Panc1 (cell line): ENCODE results near the gene PREP.

Experiments
- POLR2AphosphoS5 ChIP-seq: IDR thresholded peaks from 2 replicates; pipeline ENCODE4 v1.6.1; 2012; ENCODE audit warnings: mild to moderate bottlenecking, low read depth, low read length, moderate library complexity
- TCF7L2 ChIP-seq: IDR thresholded peaks from 2 replicates; pipeline ENCODE4 v1.6.1; 2011; ENCODE audit warnings: mild to moderate bottlenecking, low read depth, low read length, inconsistent platforms
- TF ChIP-seq, protein P1 (sequence below): fragments of 450-650 bp; IDR thresholded peaks from 2 replicates; pipeline ENCODE4 v1.5.1; 2017; ENCODE audit warnings: mild to moderate bottlenecking

DNA sequence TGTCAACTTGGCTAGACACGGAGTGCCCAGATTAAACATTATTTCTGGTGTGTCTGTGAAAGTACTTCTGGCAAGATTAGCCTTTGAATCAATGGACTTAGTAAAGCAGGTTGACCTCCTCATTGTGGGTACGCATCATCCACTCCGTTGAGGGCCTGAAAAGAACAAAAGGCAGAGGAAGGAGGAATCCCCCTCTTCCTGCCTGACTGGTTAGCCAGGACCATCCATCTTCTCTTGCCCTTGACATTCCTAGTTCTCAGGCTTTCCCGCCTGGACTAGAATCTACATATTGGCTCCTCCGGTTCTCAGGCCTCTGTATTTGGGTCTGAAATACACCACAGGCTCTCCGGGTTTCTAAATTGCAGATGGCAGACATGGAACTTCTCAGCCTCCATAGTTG lies 149.1 kb downstream of the PREP start:
- TF ChIP-seq, protein P1, sequence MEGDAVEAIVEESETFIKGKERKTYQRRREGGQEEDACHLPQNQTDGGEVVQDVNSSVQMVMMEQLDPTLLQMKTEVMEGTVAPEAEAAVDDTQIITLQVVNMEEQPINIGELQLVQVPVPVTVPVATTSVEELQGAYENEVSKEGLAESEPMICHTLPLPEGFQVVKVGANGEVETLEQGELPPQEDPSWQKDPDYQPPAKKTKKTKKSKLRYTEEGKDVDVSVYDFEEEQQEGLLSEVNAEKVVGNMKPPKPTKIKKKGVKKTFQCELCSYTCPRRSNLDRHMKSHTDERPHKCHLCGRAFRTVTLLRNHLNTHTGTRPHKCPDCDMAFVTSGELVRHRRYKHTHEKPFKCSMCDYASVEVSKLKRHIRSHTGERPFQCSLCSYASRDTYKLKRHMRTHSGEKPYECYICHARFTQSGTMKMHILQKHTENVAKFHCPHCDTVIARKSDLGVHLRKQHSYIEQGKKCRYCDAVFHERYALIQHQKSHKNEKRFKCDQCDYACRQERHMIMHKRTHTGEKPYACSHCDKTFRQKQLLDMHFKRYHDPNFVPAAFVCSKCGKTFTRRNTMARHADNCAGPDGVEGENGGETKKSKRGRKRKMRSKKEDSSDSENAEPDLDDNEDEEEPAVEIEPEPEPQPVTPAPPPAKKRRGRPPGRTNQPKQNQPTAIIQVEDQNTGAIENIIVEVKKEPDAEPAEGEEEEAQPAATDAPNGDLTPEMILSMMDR = no peak
- no peak for TF ChIP-seq POLR2AphosphoS5
- TF ChIP-seq TCF7L2 = no peak
